ENCODE results near the gene CBFA2T3.

DNA sequence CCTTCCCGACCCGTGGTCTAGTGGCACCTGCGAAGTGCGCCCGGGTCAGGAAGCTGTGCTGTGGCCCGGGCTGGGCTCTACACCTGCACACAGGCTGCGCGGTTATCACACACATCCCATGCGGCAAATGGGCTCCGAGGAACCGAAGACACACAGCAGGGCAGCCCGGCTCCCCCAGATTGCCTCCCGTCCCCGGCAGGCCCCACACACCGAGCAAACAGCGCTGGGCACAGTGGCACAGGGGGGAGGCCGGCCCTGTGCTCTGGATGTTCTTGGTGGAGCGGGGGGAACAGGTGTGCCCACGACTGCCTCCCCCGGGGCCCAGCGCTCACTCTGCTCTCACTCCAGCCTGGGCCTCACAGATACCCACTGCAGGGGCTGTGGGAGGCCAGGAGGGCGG is 81.7 kb downstream of the CBFA2T3 start:
- TF ChIP-seq CTCF (IDR thresholded peaks at IDR 0.05; ENCODE audit: insufficient read depth, low read length) (no peak), POLR2AphosphoS5 (IDR thresholded peaks at IDR 0.05; ENCODE audit: low read depth) (no peak), REST (IDR thresholded peaks at IDR 0.05; ENCODE audit: insufficient replicate concordance, low read depth) (no peak), SPI1 (IDR thresholded peaks at IDR 0.05; ENCODE audit: borderline replicate concordance, low read depth) (no peak), GABPA (IDR thresholded peaks at IDR 0.05; ENCODE audit: low read depth) (no peak)

Data from HL-60 (cell line).